Mesenchymal stem cell (in vitro differentiated cells and primary cell): Measurements from ENCODE around the gene KCNN3.

ENCODE experiments used
- DNase-seq: peaks from one replicate; pipeline ENCODE4 v3.0.0-alpha.2; 2013
- H2AFZ ChIP-seq: one replicate; pipeline ENCODE4 v1.6.1; 2013; ENCODE audit warnings: low read depth, mild to moderate bottlenecking, control low read depth, inconsistent platforms, low read length, moderate library complexity
- H2AK5ac ChIP-seq: 2 replicates; pipeline ENCODE4 v1.6.1; 2013; ENCODE audit warnings: low read length, moderate library complexity, mild to moderate bottlenecking, inconsistent platforms; ENCODE audit not compliant: severe bottlenecking
- H2BK120ac ChIP-seq: one replicate; pipeline ENCODE4 v1.6.1; 2013; ENCODE audit warnings: low read depth, mild to moderate bottlenecking, inconsistent platforms, low read length, moderate library complexity
- H2BK12ac ChIP-seq, 2 experiments: one replicate each; pipeline ENCODE4 v1.6.1; 2013; ENCODE audit warnings: inconsistent platforms in 2 of 2, low read length in 2 of 2, mild to moderate bottlenecking in 2 of 2, moderate library complexity in 2 of 2, control low read depth in 1 of 2
- H2BK15ac ChIP-seq: one replicate; pipeline ENCODE4 v1.6.1; 2013; ENCODE audit warnings: mild to moderate bottlenecking, low read depth, inconsistent platforms; ENCODE audit not compliant: poor library complexity, severe bottlenecking
- H2BK5ac ChIP-seq: 2 replicates; pipeline ENCODE4 v1.6.1; 2013; ENCODE audit warnings: low read depth, mild to moderate bottlenecking, low read length, control low read depth, inconsistent platforms; ENCODE audit not compliant: poor library complexity, severe bottlenecking
- H3K14ac ChIP-seq, 2 experiments: one replicate each; pipeline ENCODE4 v1.6.1; 2013; ENCODE audit warnings: inconsistent platforms in 2 of 2, low read length in 2 of 2, control low read depth in 1 of 2, mild to moderate bottlenecking in 1 of 2, moderate library complexity in 1 of 2
- H3K18ac ChIP-seq, 2 experiments: one replicate each; pipeline ENCODE4 v1.6.1; 2013; ENCODE audit warnings: inconsistent platforms in 2 of 2, low read length in 2 of 2, control low read depth in 1 of 2, low read depth in 1 of 2, mild to moderate bottlenecking in 1 of 2
- H3K23ac ChIP-seq, 2 experiments: one replicate each; pipeline ENCODE4 v1.6.1; 2013; ENCODE audit warnings: inconsistent platforms in 2 of 2, low read length in 2 of 2, mild to moderate bottlenecking in 2 of 2, moderate library complexity in 2 of 2, control low read depth in 1 of 2
- H3K27ac ChIP-seq: 2 replicates; pipeline ENCODE4 v1.5.1; 2013; ENCODE audit warnings: mild to moderate bottlenecking, moderate library complexity, low read length, control low read depth, inconsistent platforms; ENCODE audit not compliant: poor library complexity, severe bottlenecking
- H3K27me3 ChIP-seq, 2 experiments: 2 replicates each; pipeline versions ENCODE4 v1.6.1 to v1.7.0; 2013; ENCODE audit warnings: low read length in 2 of 2, mild to moderate bottlenecking in 2 of 2, moderate library complexity in 2 of 2, control low read depth in 1 of 2, inconsistent platforms in 1 of 2; ENCODE audit not compliant: control insufficient read depth in 1 of 2, insufficient read depth in 1 of 2
- H3K36me3 ChIP-seq, 2 experiments: 2 replicates each; pipeline versions ENCODE4 v1.6.1 to v1.7.0; 2013; ENCODE audit warnings: low read length in 2 of 2, control low read depth in 1 of 2, inconsistent platforms in 1 of 2, low read depth in 1 of 2, mild to moderate bottlenecking in 1 of 2; ENCODE audit not compliant: insufficient read depth in 2 of 2, control insufficient read depth in 1 of 2
- H3K4ac ChIP-seq, 2 experiments: one replicate each; pipeline ENCODE4 v1.6.1; 2013; ENCODE audit warnings: inconsistent platforms in 2 of 2, low read length in 2 of 2, mild to moderate bottlenecking in 2 of 2, moderate library complexity in 2 of 2, control low read depth in 1 of 2, low read depth in 1 of 2
- H3K4me1 ChIP-seq: 2 replicates; pipeline ENCODE4 v1.6.1; 2013; ENCODE audit warnings: low read depth, low read length, control low read depth; ENCODE audit not compliant: control insufficient read depth, insufficient read depth
- H3K4me2 ChIP-seq: 2 replicates; pipeline ENCODE4 v1.6.1; 2013; ENCODE audit warnings: low read length, mild to moderate bottlenecking, inconsistent platforms; ENCODE audit not compliant: poor library complexity, severe bottlenecking
- H3K4me3 ChIP-seq, 2 experiments: 2 replicates each; pipeline versions ENCODE4 v1.5.1 to v1.7.0; 2013; ENCODE audit warnings: low read length in 2 of 2, mild to moderate bottlenecking in 2 of 2, control low read depth in 1 of 2, low read depth in 1 of 2; ENCODE audit not compliant: insufficient read depth in 1 of 2
- H3K79me1 ChIP-seq: replicated peaks from 2 replicates; pipeline ENCODE4 v1.6.1; 2013; ENCODE audit warnings: mild to moderate bottlenecking, control low read depth, low read length, inconsistent platforms; ENCODE audit not compliant: poor library complexity, severe bottlenecking
- H3K9ac ChIP-seq: 2 replicates; pipeline ENCODE4 v1.7.0; 2013; ENCODE audit warnings: mild to moderate bottlenecking, low read length, moderate library complexity
- H3K9me3 ChIP-seq: 2 replicates; pipeline ENCODE4 v1.7.0; 2013; ENCODE audit warnings: mild to moderate bottlenecking, low read length; ENCODE audit not compliant: control insufficient read depth
- H4K8ac ChIP-seq: one replicate; pipeline ENCODE4 v1.6.1; 2013; ENCODE audit warnings: inconsistent platforms, mild to moderate bottlenecking, low read length, moderate library complexity
- H4K91ac ChIP-seq: one replicate; pipeline ENCODE4 v1.6.1; 2013; ENCODE audit warnings: mild to moderate bottlenecking, low read length, inconsistent platforms
- WGBS: methylation state at CpG from one replicate; pipeline ENCODE4 v1.1.7; 2013; ENCODE audit warnings: mixed read lengths; 5-methylcytosine and 5-hydroxymethylcytosine counted together

Gene KCNN3

GRCh38 chr1:154729031-154729442, 141.0 kb downstream of the KCNN3 start:
- peak; percentile 72 for DNase-seq
- Histone ChIP-seq H2AFZ (peak overlapping the region; percentile 3), H3K27me3 (peaks cover 0 to 16% of the 10 kb centered on the region in 2 experiments), H2BK120ac (peak overlapping the region; percentile 66), H3K4ac (peak overlapping the region; percentile 54 to 68), H3K9ac (no peak overlapping the region), H3K9me3 (no peaks in the 10 kb centered on the region), H2AK5ac (no peak overlapping the region), H3K4me3 (no peak overlapping the region), H3K23ac (peak overlapping the region in 1 of 2 experiments; percentile 36), H4K91ac (peak overlapping the region; percentile 85), H3K36me3 (no peaks in the 10 kb centered on the region), H3K18ac (peak overlapping the region; percentile 55 to 85), H2BK15ac (peak overlapping the region; percentile 77), H2BK5ac (no peak overlapping the region), H3K79me1 (no peaks in the 10 kb centered on the region), H2BK12ac (peak overlapping the region in 1 of 2 experiments; percentile 64), H3K14ac (no peak overlapping the region), H3K4me2 (no peak overlapping the region), H3K4me1 (peaks cover 9% of the 10 kb centered on the region), H3K27ac (no peak overlapping the region), H4K8ac (peak overlapping the region; percentile 62)
- WGBS = 65% methylated on average over 4 of the region's 6 CpGs

GRCh38 chr1:154726896-154727753, 143.0 kb downstream of the KCNN3 start:
- H2AK5ac ChIP-seq = no peak overlapping the region
- H2BK120ac ChIP-seq = no peak overlapping the region
- no peak overlapping the region for H3K14ac ChIP-seq
- 92% methylated on average over 11 of the region's 13 CpGs for WGBS
- no peaks in the 10 kb centered on the region for H3K79me1 ChIP-seq
- no peaks in the 10 kb centered on the region for H3K9me3 ChIP-seq
- no peak overlapping the region for H3K9ac ChIP-seq
- H3K4me3 ChIP-seq = no peak overlapping the region
- peaks cover 9% of the 10 kb centered on the region for H3K4me1 ChIP-seq
- no peak overlapping the region for H2BK5ac ChIP-seq
- no peak overlapping the region for H3K18ac ChIP-seq
- no peak overlapping the region for H2BK15ac ChIP-seq
- peaks cover 0 to 6% of the 10 kb centered on the region in 2 experiments for H3K27me3 ChIP-seq
- no peak overlapping the region for H3K23ac ChIP-seq
- H4K8ac ChIP-seq = no peak overlapping the region
- H2AFZ ChIP-seq = no peak overlapping the region
- no peak overlapping the region for H3K4ac ChIP-seq
- H4K91ac ChIP-seq = peak overlapping the region; percentile 41
- H3K27ac ChIP-seq = no peak overlapping the region
- H3K36me3 ChIP-seq = no peaks in the 10 kb centered on the region
- no peak for DNase-seq
- no peak overlapping the region for H3K4me2 ChIP-seq
- H2BK12ac ChIP-seq = peak overlapping the region in 1 of 2 experiments; percentile 15

DNA sequence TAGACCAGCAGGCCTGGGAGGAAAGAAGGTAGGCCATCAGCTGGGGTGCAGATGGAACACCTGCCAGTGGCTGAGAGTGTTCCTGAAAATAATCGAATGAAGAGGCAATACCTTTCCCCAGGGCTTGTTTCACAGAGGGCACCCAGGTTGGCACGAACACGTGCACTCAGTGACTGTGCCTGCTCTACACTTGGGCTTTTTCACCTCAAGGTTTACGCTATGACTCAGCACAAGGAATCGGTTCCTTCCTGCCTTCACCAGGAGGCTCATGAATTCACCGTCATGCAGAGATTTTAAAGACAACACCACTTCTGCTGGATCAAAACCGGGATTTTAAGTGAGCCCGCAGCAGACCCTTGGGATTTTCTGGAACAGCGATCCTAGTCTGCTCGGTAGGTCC, 143.6 kb downstream of the KCNN3 start:
- Histone ChIP-seq H3K27ac (no peak overlapping the region), H3K4ac (no peak overlapping the region), H2BK15ac (peak overlapping the region; percentile 36), H2AK5ac (no peak overlapping the region), H3K23ac (no peak overlapping the region), H3K18ac (peak overlapping the region in 1 of 2 experiments; percentile 34), H2AFZ (no peak overlapping the region), H2BK120ac (no peak overlapping the region), H3K9me3 (no peaks in the 10 kb centered on the region), H3K4me1 (peaks cover 9% of the 10 kb centered on the region), H3K27me3 (peaks cover 0 to 4% of the 10 kb centered on the region in 2 experiments), H3K36me3 (no peaks in the 10 kb centered on the region), H3K4me3 (no peak overlapping the region), H4K91ac (no peak overlapping the region), H3K14ac (no peak overlapping the region), H3K79me1 (no peaks in the 10 kb centered on the region), H2BK12ac (peak overlapping the region; percentile 17 to 21), H2BK5ac (no peak overlapping the region), H3K9ac (no peak overlapping the region), H3K4me2 (no peak overlapping the region), H4K8ac (peak overlapping the region; percentile 6)
- 67% methylated on average over 10 of the region's 10 CpGs for WGBS
- no peak for DNase-seq

DNA sequence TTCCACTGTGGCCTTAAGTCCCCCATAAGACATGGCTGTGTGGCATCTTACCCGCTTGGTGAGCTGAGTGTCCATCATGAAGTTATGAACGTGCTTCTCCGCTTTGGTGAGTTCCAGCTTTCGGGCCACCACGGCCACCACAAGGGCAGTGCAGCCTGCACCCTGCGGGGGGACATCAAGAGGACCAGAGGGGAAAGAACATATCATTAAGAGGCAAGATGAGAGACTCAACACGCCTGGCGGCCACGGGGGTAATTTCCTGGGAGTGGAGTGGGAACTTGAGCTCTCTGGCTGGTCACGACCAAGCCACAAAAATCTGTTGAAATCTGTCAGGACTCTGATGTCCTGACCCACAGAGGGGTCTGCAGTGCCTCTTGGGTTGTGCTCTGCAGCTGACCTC, 144.2 kb downstream of the KCNN3 start:
- Histone ChIP-seq H3K23ac (no peak overlapping the region), H3K18ac (no peak overlapping the region), H4K91ac (no peak overlapping the region), H3K4me2 (no peak overlapping the region), H3K9me3 (no peaks in the 10 kb centered on the region), H3K14ac (no peak overlapping the region), H3K4me3 (no peak overlapping the region), H2BK5ac (no peak overlapping the region), H3K4ac (no peak overlapping the region), H3K9ac (no peak overlapping the region), H2BK120ac (no peak overlapping the region), H3K27ac (no peak overlapping the region), H3K36me3 (no peaks in the 10 kb centered on the region), H2BK15ac (no peak overlapping the region), H2AK5ac (no peak overlapping the region), H3K4me1 (peaks cover 7% of the 10 kb centered on the region), H2BK12ac (no peak overlapping the region), H3K79me1 (no peaks in the 10 kb centered on the region), H4K8ac (no peak overlapping the region), H2AFZ (no peak overlapping the region), H3K27me3 (peaks cover 0 to 4% of the 10 kb centered on the region in 2 experiments)
- no peak for DNase-seq
- 93% methylated on average over 10 of the region's 10 CpGs for WGBS
